ENCODE data around the gene INPP5E.

INPP5E gene

DNA sequence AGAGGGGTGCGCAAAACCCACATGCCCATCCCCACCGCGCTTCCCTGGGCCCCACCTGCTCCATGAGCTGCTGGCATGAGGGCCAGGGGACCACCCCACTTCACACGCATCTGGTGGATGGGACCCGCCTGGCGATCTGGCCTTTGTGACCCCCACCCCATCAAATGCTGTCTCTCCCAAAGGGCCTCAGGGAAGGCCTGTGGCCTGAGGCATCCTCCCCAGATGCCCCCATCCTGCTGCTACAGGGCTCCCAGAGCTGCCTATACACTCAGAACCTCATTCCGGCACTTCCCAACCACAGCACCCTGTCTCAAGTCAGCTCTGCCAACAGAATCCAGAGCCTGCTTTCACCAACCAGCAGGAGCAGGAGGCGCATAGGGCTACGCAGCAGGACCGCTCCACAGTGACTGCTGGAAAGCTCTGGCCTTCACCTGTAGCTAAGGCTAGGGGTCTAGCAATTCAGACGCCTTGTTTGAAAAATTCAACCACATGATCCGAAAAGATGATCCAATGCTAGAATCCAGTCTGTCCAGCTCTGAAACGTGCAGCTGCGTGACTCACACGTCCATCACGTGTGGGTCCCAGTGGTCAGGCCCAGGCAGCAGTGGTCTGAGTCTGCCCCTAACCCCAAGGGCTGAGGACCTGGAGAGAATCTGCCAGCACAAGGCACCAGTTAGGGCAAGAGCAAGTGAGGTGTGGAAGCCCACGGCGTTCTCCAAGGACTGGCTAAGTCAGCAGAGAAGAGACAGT, 38.3 kb downstream of the INPP5E start:
- no peak for DNase-seq

DNA sequence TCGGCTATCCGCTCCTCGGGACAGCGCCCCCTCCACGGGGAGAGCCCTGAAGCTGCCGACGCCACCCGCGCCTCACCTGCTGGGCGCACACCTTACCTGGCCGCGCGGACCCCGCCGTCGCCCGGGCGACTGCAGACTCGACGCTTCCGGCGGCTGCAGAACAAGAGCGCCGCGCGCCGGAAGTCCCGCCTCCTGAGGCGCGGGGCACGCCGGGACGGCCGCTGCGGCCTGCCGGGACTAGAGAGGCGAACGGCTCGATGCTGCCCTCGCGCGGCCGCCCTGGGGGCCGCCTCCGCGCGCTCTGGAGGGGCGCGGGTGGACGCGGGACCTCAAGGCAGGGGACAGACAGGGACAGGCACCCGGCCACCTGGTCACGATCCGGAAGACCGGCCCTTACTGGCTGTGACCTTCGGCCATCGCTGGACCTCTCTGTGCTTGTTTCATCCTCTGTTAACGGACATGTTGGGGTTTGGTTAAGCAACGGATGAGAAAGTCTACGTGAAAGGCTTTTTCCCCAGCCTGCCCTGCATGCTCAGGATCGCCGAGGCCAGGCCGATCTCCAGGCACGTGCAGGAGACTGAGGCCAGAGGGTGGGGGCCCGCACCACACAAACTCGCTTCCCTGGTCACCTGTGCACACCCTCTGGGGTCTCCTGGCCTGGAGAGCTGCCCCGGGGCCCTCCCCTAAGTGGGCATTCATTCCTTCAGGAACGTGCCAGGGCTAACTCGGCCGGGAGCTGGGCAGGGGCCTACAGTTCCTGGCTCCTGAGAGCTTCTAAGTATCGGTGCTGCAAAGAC, 39.4 kb downstream of the INPP5E start, which contains the start of gene SNAPC4:
TSS of gene SNAPC4 (minus strand) at position 133 of the 797 bp plus-strand sequence. CDS start 1,742 bp downstream, outside the sequence.
- no peak for DNase-seq

DNA sequence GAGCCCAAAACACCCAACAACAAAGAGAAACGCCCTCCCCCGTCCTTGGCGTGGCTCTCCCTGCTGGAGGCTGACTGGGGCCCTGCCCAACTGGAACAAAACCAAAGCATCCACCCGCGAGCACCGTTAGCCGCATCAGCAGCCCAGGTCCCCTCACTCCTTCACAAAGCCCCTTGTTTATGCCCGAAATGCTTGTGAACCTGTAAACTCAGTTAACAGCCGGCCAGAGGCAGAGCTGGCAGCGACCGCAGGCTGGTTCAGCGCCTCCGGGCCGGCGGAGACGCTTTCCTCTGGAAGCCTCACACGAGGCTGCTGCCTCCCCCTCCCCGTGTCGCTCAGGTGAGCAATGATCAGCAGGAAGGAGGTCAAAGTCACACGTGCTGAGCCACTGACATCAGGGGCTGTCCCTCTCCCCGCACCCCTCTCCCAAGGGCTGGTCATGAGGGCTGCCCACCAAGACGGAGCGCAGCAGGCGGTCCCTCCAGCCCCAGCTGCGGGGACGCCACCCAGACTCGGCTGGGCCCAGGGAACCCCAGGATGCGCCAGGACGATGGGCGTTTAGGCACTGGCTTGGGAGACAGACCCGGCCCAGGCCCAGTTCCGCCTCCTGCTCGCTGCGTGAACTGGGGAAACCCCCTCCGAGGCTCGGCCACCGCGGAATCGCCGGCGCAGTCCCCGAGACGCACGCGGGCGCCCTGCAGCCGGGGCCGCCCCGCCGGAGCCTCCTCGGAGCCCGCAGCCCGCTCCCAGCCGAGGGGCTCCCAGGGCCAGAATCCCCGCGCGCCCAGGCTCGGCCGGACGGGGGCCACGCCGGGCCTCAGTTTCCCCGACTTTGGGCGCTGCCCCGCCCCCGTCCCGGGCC, 40.2 kb downstream of the INPP5E start:
- no peak for DNase-seq

DNA sequence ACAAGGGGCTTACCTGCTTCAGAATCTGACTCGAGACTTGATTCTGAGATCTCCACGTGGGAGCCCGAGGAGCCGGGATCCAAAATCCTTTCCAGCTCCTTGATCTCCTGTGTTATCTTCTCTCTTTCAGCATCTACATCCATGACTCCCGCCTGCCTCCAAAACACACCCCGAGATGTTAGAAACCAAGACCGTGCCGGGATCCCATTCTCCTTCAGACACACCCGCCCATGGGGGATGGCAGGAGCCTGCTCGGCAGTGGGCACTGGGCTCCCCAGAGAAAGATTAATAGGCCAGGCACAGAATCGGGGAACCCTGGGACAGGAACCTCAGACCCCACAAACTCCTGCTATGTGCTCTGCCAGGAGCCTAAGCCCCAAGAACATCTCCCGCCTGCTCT, 41.4 kb downstream of the INPP5E start:
- DNase-seq: no peak

DNA sequence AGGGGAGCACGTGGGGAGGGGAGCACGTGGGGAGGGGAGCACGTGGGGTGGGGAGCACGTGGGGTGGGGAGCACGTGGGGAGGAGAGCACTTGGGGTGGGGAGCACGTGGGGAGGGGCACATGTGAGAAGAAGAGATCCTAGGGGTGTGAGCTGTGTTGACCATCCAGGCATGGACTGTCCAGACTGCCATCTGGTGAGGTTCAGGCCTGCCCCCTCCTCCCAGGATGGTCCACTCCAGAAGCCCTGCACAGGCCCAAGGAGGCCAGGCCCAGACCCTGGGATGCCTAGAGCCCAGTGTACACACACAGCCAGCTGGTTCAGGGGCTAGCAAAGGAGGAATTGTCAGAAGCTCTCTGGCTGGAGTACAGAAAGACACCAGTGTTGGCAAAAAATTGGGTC, 42.0 kb downstream of the INPP5E start:
- no peak for DNase-seq

DNA sequence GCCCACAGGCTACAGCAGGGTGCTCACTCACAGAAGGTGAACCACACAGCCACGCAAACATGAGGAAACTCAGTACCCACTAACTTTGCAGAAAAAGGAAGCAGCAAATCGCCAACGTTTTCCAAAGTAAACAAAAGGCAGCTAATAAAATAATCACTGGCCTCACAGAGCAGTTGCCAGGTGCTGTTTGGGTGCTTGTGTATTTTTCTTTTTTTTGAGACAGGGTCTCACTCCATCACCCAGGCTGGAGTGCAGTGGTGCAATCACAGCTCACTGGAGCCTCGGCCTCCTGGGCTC, 43.5 kb downstream of the INPP5E start:
- DNase-seq: no peak

DNA sequence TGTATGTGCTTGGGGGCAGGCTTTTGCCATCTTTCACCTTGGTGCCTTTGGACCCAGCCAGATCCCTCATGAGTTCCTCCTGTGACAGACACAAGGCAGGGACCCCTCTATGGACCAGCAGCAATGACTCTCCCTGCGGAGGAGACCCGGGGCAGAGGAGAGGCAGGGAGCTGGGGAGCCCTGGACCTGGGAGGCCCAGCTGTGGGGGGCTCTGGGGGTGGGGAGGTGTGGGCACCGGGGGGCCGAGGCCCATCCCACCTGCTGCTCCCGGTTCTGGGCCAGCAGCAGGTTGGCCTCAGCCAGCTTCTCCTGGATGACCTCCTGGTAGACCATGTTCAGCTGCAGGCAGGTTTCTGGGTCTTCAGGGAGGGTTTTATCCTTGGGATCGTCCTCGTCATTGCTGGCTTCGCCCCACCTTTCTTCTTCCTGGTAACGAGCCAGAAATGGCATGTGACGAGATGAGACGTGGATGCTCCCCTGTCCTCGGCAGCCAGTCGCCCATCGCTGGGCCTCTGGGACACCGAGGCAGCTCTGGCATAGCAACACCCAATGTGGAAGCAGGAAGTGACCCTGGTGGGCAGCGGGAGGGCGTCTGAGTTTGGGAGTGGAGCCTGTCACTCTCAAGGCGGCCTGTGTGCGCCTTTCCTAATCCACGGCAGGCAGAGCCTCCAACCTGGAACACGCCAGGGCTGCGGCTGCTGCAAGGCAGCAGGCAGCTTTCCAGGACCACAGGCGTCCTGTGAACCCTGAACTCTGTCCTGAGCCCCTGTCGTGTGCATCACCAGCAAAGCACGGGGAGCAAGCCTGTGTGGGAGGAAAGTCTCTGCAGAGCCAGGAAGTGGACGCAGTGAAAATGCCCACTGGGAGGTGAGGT, 44.1 kb downstream of the INPP5E start:
- DNase-seq: no peak

DNA sequence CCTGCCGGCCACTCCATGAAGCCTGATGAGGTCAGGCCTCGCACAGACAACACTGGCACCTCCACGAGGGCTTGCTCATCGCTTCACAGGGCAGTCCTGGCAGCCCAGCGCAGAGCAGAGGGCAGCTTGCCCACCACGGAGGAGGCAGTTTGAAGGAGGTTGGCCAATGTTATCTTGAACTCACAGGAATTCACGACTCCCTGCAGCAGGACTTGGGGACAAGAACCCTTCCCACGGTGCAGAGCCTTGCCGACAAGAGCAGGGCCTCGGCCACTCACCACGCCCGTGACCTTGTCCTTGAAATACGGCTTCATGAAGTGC, 44.7 kb downstream of the INPP5E start:
- DNase-seq: no peak

DNA sequence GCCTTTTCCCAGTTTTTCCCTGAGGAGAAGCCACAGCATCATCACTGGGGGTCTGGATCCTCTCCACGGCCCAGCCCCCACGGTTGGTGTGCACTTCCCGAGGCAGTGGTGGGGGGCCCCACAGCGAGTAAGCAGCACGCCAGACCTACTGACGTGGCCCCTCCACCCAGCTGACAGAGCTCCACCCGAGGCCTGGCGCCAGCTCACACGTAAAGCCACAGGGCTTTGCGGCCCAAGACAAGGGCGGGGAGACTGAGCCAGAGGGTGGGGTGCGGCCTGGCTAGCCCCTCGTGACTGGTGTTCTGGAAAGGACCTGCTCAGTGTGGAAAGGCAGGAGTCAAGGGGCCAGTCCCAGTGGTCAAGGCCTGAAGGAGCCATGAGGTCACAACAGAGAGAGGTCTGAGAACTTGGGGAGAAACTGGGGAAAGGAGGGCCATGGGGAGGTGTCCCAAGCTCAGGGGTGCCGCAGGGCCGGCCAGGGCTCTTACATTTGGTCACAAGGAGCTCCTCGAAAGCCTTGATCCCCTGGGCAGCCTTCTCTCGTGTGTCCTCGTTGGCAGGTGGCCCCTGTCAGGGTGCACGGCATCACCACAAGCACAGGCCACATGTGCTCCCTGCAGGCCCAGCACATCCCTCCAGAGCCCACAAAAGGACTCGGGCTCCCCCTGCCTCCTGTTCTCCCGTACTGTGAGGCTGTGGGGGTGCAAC, 45.2 kb downstream of the INPP5E start:
- no peak for DNase-seq

DNA sequence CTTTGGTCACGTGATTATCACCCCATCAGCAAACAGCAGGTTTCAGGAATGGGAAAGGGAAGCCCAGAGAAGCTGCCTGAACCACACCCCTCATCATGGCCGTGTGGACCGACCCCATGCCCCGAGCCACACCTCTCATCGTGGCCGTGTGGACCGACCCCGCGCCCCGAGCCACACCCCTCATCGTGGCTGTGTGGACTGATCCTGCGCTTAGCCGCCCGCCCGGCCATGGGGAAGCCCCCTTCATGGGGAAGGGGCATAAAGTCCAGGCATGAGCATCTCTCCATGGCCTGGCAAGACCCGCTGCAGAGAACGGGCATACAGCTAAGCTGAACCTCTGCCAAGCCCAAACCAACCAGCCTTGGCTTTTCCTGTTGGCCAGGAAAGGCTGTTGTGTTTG, 46.1 kb downstream of the INPP5E start:
- DNase-seq: no peak

DNA sequence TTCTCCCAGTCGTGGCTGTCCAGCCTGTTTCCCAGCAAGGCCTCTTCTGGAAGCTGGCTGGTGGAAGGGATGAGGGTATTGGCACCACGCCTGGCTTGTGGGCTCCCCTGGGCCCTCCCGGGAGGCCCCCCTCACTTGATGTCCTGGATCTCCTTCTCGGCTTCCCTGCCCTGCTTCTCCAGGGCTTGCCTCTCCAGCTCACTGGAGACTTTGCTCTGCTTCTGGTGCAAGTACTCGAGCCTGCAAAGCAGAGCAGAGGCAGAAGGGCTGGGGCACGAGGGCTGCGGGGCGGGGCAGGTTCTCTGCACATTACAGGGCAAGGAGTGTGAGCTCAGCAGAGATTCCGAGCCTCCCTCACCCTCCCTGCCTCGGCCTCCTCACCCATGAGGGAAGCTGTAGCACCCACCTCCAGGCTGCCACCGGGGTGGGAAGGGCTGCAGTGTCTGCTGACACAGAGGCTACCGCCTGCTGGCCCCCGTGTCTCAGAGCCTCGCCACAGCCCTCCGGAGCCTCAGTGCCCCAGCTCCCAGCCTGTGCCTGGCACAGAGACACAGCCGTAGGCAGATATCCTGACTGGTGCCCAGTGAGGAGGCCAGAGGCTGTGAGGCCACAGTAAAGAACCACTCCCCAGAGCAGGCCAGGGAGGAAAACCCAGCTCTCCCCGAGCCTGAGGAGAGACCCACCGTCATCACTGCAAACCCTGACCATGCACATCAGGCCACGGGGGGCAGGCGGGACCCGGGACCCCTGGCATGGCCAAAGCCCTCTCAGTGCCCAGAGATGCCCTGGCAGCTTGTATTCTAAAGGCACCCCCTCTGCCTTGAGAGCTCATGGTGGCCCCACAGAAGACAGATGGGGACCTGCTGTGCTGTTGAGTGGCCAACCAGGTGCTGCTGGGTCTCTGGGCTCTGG, 46.9 kb downstream of the INPP5E start:
- no peak for DNase-seq

DNA sequence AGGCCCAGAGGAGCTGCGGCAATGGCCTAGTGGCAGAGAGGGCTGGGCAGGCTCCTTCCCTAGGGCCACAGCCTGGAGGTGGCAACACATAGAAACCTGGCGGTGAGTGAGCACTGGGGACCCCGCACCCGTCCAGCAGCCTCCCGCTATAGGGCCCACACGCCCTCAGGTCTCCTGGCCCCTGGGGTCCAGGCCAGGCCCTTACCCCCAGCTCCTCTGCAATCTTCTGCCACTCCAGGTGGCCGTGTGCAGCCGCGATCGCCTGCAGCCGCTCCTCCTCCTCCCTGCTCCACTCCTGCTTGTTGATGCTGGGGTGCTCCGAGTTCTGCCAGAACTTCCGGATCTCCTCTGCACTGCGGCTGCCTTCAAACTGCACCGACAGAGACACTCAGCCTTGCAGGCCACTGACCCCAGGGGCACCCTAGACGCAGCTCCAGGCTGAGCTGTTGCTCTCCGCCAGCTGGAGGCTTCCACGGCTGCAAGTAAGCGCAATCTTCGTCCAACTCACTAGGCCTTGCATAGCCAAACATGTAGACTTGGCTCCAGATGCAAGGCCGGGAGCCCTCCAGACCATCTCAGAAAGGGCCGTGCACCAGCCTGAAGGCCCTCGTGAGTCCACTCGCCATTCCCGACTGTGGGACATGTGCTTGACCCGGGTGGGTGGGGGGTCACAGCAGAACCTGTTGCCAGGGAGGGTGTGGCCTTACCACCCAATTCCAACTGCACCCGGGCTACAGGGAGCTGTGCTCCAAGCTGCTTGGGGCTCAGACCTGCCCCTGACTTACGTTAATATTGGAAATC, 47.7 kb downstream of the INPP5E start:
- no peak for DNase-seq

DNA sequence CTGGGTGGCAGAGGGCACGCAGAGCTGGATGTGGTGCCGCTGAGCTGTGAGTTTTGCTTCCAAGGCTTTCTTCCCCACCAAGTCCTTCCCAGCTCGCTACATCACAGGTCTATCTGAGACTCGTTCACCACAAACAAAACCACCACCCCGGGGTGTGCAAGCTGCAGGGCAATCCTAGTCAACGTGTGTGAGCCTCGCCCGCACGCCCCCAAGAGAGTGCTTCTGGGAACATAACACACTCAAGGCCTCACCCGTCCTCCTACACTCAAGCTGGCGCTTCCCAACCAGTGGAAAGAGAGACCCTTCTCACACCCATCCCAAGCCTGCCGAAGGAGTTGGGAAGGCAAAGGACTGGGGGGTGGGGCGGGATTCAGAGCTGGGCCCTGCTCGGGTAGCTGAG, 50.2 kb downstream of the INPP5E start:
- no peak for DNase-seq

DNA sequence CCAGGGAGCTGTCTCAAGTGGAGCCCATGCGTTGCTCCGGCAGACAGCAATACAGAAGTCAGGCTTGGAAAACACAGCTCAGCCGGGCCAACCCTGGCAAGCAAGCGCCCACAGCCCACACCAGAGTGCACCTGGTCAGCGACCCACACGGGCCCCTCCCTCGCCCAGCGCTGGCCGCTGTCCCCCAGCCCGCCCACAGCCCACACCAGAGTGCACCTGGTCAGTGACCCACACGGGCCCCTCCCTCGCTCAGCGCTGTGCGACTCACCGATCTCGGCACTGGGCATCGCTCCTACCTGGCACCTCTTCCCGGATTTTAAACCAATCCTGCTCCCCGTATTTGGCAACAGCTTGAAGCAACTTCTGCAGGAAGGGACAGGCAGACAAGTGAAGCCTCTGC, 52.4 kb downstream of the INPP5E start:
- no peak for DNase-seq

DNA sequence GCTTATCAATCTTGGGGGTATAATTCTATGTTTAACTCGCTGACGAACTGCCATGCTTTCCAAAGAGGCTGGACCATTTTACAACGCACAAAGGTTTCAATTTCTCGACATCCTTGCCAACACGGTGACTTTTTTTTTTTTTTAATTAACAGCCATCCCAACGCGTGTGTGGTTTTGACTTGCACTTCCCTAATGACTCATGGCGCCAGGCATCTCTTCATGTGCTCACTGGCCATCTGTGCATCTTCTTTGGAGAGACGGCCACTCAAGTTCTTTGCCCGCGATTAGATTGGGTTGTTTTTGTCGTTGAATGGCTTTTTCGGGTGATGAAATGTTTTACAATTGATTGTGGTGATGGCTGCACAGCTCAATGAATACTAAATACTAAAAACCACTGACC, 53.6 kb downstream of the INPP5E start:
- DNase-seq: no peak

DNA sequence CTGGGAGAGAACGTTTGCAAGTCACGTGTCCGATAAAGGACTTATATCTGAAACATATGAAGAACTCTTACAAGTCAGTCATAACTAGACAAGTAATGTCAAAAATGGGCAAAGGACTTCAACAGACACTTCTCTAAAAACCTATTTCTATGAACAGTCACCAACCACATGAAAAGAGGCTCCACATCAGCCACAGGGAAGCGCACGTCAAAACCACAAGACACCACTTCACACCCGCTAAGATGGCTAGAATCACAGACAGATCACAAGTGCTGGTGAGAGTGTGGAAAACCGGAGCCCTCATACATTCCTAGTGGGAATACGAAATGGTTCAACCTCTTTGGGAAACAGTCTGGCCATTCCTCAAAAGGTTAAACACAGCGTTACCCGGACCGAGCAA, 54.6 kb downstream of the INPP5E start:
- no peak for DNase-seq

DNA sequence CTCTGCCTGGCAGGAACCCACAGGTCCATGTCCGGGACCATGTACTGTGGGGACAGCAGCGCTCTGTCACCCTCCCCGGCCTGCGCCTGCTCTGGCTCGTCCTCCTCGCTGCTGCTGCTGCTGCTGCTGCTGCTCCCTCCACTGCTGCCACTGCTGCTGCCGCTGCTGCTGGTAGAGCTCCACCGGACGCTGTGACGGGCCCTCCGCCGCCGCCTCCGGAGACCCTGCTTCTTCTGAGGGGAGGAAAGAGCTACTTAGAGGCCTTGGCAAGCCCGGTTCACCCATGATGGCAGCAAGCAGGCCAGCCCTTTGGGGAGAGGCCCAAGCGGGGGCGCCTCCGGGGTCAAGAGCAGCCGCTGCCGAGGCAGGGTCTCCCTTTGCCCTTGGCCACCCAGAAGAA, 56.2 kb downstream of the INPP5E start:
- DNase-seq: no peak

DNA sequence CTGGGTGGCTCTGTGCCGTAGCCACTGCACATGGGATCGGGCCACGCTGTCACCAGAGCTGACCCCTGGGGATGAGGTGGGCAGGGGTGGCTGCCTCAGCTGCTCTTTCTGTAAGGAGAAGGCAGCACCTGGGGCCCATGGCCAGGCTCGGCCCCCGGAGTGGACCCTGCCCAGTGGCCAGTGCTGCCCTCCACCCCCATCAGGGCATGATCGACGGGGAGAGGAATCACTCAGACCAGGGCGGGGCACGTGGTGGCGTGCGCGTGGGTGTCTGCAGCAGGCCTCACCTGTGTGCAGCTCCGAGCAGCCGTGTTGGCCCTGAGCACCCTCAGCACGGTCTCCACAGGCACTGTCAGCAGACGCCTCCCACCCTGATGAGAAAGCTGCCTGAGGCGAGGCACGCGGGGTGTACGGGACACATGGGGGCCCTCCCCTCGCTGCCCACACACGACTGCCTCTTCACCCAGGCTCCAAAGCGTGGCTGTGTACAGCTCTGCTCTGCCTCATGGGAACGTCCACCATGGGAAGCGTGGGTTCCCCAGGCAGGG, 57.6 kb downstream of the INPP5E start:
- DNase-seq: no peak

DNA sequence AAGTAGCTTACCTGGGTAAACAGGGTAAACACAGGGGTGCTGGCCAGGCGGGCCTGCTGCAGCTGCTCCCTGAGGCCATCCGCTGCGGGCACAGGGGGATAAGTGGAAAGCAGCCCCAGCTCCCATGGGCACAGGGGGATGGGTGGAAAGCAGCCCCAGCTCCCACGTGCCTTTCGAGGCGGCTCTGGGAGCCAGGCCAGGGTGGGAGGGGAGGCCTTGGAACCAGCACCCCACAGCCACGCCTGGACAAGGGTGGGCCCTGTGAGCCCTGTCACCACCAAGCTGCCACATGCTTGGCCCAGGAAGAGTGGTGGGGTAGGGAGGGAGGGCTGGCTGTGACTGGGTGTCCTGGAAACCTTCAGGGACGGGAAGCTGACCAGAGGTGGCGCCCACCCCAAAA, 58.3 kb downstream of the INPP5E start:
- DNase-seq: no peak

DNA sequence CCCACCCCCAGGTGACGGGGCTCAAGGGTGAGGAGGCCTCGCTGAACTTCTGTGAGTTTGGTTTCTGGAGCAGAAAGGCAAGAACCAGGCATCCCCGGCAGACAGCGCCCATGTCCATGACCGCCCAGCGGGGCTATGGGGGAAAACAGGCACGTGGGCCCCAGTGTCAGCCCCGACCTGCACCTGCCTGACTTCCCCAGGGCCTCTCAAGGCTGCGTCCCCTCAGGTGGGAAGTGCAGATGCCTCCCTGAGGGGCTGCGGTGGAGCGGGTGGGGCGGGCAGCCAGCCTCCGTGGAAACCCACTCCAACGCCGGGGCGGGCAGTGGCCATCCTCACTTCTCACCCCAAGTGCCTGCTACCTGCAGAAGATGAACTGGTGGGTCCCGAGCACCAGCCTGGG, 59.3 kb downstream of the INPP5E start:
- DNase-seq: no peak
